Subcutaneous abdominal adipose tissue (tissue), 5 donors: ENCODE measurements around the gene CHRNE.

Experiments
- H3K27ac ChIP-seq: one replicate; pipeline ENCODE4 v1.7.0; 2013; ENCODE audit warnings: low read depth, mild to moderate bottlenecking, inconsistent platforms, low read length, moderate library complexity
- H3K27me3 ChIP-seq, 5 donors: one replicate each; pipeline ENCODE4 v1.7.0; 2013; ENCODE audit warnings: low read length in 5 of 5, inconsistent platforms in 1 of 5; ENCODE audit not compliant: control insufficient read depth in 5 of 5, insufficient read depth in 4 of 5
- H3K36me3 ChIP-seq, 5 donors: one replicate each; pipeline ENCODE4 v1.7.0; 2013; ENCODE audit warnings: low read length in 5 of 5; ENCODE audit not compliant: control insufficient read depth in 5 of 5, insufficient read depth in 5 of 5
- H3K4me1 ChIP-seq, 5 donors: one replicate each; pipeline ENCODE4 v1.7.0; 2013; ENCODE audit warnings: low read length in 5 of 5, mild to moderate bottlenecking in 3 of 5, moderate library complexity in 1 of 5; ENCODE audit not compliant: control insufficient read depth in 5 of 5, insufficient read depth in 5 of 5
- H3K4me3 ChIP-seq, 5 donors: one replicate each; pipeline ENCODE4 v1.7.0; 2013; ENCODE audit warnings: low read length in 5 of 5, low read depth in 1 of 5
- H3K9ac ChIP-seq, 5 donors: one replicate each; pipeline ENCODE4 v1.7.0; 2013; ENCODE audit warnings: low read length in 5 of 5, mild to moderate bottlenecking in 4 of 5, moderate library complexity in 3 of 5
- H3K9me3 ChIP-seq, 5 donors: one replicate each; pipeline ENCODE4 v1.7.0; 2013; ENCODE audit warnings: low read length in 5 of 5; ENCODE audit not compliant: control insufficient read depth in 5 of 5
- donor health status: healthy.
- donor health status: healthy.
- donor health status: healthy.
- donor health status: healthy.
- donor health status: healthy.

Gene CHRNE

GRCh38 chr17:4898927-4899326, 4.0 kb downstream of the CHRNE start:
- peak overlapping the region in 1 of 5 donors; percentile 41 for H3K9ac ChIP-seq

GRCh38 chr17:4898351-4898750, 4.5 kb downstream of the CHRNE start:
- Histone ChIP-seq H3K4me1 (peaks cover 0 to 50% (median 36%) of the 10 kb centered on the region in 5 donors), H3K9me3 (no peaks in the 10 kb centered on the region), H3K27me3 (peaks cover 5 to 26% (median 9%) of the 10 kb centered on the region in 5 donors), H3K27ac (no peak overlapping the region), H3K9ac (no peak overlapping the region), H3K4me3 (peak overlapping the region in 2 of 5 donors; percentile 70 to 72), H3K36me3 (peaks cover 0 to 41% (median 40%) of the 10 kb centered on the region in 5 donors)

More at GRCh38 chr17:4898927-4899326, 4.0 kb downstream of the CHRNE start:
- Histone ChIP-seq H3K9me3 (no peaks in the 10 kb centered on the region), H3K27ac (no peak overlapping the region), H3K36me3 (peaks cover 0 to 35% (median 34%) of the 10 kb centered on the region in 5 donors), H3K4me1 (peaks cover 0 to 53% (median 37%) of the 10 kb centered on the region in 5 donors), H3K27me3 (peaks cover 5 to 26% (median 9%) of the 10 kb centered on the region in 5 donors), H3K4me3 (peak overlapping the region in 4 of 5 donors; percentile 45 to 72 (median 69))

- peaks cover 0 to 46% (median 45%) of the 10 kb centered on the region in 5 donors for H3K36me3 ChIP-seq
- H3K4me3 ChIP-seq, result no peak overlapping the region
- no peaks in the 10 kb centered on the region for H3K9me3 ChIP-seq
- no peak overlapping the region for H3K27ac ChIP-seq
- H3K9ac ChIP-seq, result no peak overlapping the region
- H3K4me1 ChIP-seq, result peaks cover 0 to 44% (median 31%) of the 10 kb centered on the region in 5 donors
- peaks cover 5 to 26% (median 9%) of the 10 kb centered on the region in 5 donors for H3K27me3 ChIP-seq
These were observed 5.1 kb downstream of the CHRNE start for GRCh38 chr17:4897785-4898184.

- H3K9ac ChIP-seq, result no peak overlapping the region
- peaks cover 0 to 39% (median 27%) of the 10 kb centered on the region in 5 donors for H3K4me1 ChIP-seq
- H3K27me3 ChIP-seq, result peaks cover 5 to 26% (median 9%) of the 10 kb centered on the region in 5 donors
- H3K9me3 ChIP-seq, result no peaks in the 10 kb centered on the region
- no peak overlapping the region for H3K27ac ChIP-seq
- peaks cover 0 to 52% (median 51%) of the 10 kb centered on the region in 5 donors for H3K36me3 ChIP-seq
- no peak overlapping the region for H3K4me3 ChIP-seq
These were observed 5.7 kb downstream of the CHRNE start for GRCh38 chr17:4897198-4897687.

GRCh38 chr17:4896332-4897197, 6.3 kb downstream of the CHRNE start:
- peaks cover 0 to 58% (median 56%) of the 10 kb centered on the region in 5 donors for H3K36me3 ChIP-seq
- no peaks in the 10 kb centered on the region for H3K9me3 ChIP-seq
- H3K27me3 ChIP-seq, result peaks cover 5 to 26% (median 9%) of the 10 kb centered on the region in 5 donors
- no peak overlapping the region for H3K9ac ChIP-seq
- H3K4me1 ChIP-seq, result peaks cover 0 to 33% (median 25%) of the 10 kb centered on the region in 5 donors
- no peak overlapping the region for H3K27ac ChIP-seq
- H3K4me3 ChIP-seq, result no peak overlapping the region

GRCh38 chr17:4895657-4896331, 7.1 kb downstream of the CHRNE start:
- Histone ChIP-seq H3K9me3 (no peaks in the 10 kb centered on the region), H3K36me3 (peaks cover 0 to 66% (median 63%) of the 10 kb centered on the region in 5 donors)

GRCh38 chr17:4895121-4895520, 7.8 kb downstream of the CHRNE start:
- peaks cover 0 to 72% (median 70%) of the 10 kb centered on the region in 5 donors for H3K36me3 ChIP-seq

More at GRCh38 chr17:4895657-4896331, 7.1 kb downstream of the CHRNE start:
- H3K27me3 ChIP-seq, result peaks cover 5 to 23% (median 9%) of the 10 kb centered on the region in 5 donors
- no peak overlapping the region for H3K27ac ChIP-seq
- H3K4me1 ChIP-seq, result peaks cover 0 to 25% (median 23%) of the 10 kb centered on the region in 5 donors
- H3K9ac ChIP-seq, result no peak overlapping the region
- H3K4me3 ChIP-seq, result no peak overlapping the region

GRCh38 chr17:4893721-4894560, 9.0 kb downstream of the CHRNE start:
- Histone ChIP-seq H3K27ac (no peak overlapping the region), H3K36me3 (peaks cover 0 to 81% (median 70%) of the 10 kb centered on the region in 5 donors)

More at GRCh38 chr17:4895121-4895520, 7.8 kb downstream of the CHRNE start:
- Histone ChIP-seq H3K27me3 (peaks cover 5 to 18% (median 7%) of the 10 kb centered on the region in 5 donors), H3K4me1 (peaks cover 0 to 18% (median 16%) of the 10 kb centered on the region in 5 donors), H3K9me3 (no peaks in the 10 kb centered on the region), H3K4me3 (no peak overlapping the region), H3K27ac (no peak overlapping the region), H3K9ac (no peak overlapping the region)

GRCh38 chr17:4893272-4893671, 9.6 kb downstream of the CHRNE start:
- Histone ChIP-seq H3K4me3 (no peak overlapping the region), H3K36me3 (peaks cover 0 to 82% (median 71%) of the 10 kb centered on the region in 5 donors), H3K4me1 (peaks cover 0 to under 1% (median 0%) of the 10 kb centered on the region in 5 donors), H3K9me3 (no peaks in the 10 kb centered on the region), H3K27ac (no peak overlapping the region), H3K27me3 (peaks cover 0 to 1% (median 0%) of the 10 kb centered on the region in 5 donors), H3K9ac (no peak overlapping the region)

More at GRCh38 chr17:4893721-4894560, 9.0 kb downstream of the CHRNE start:
- Histone ChIP-seq H3K4me3 (no peak overlapping the region), H3K9ac (no peak overlapping the region), H3K9me3 (no peaks in the 10 kb centered on the region), H3K4me1 (peaks cover 0 to 7% (median 5%) of the 10 kb centered on the region in 5 donors), H3K27me3 (peaks cover 0 to 8% (median 5%) of the 10 kb centered on the region in 5 donors)
